GM12892 (cell line): ENCODE results near the gene SH2D3C.

ENCODE experiments used
- POLR2A ChIP-seq: IDR thresholded peaks from 2 replicates; pipeline ENCODE4 v1.6.1; 2011; ENCODE audit warnings: low read depth, low read length, control low read depth
- POLR2AphosphoS5 ChIP-seq: IDR thresholded peaks from 2 replicates; pipeline ENCODE4 v1.6.1; 2011; ENCODE audit warnings: low read depth, low read length, control low read depth
- TAF1 ChIP-seq: IDR thresholded peaks from 2 replicates; pipeline ENCODE4 v1.6.1; 2011; ENCODE audit warnings: low read depth, mild to moderate bottlenecking, control low read depth, low read length, borderline replicate concordance

DNA sequence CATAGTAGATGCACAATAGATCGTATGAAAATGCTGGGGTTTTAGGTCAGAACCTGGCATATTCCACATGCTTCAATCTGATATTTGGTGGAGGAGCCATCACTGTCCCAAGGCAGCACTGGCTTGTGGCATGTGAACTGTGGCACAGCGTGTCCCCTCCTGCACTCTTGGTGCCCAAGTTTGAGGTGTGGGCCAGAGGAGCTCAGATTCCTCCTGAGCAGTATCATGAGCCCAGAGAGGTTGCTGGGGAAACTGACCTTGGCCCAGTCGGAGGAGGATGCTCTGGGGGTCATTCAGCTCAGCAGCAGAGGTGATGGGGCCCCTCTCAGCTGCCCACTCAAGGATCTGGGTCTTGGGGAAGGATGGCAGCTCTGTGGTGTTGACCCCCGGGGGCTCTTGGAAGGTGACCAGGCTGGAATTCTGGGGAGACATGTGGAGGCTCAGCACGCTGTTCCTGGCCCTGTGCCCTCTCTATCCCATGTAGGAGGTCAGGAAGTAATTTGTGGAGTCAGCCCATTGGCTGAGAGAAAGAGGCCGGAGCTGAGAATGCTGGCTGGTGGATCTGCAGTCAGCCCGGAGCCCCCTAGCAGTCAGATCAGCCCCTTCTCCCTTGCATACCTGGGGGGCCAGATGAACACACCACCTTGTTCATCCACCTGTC is 47.9 kb upstream of the SH2D3C start:
- TF ChIP-seq POLR2A = no peak
- TF ChIP-seq POLR2AphosphoS5 = no peak
- TF ChIP-seq TAF1 = no peak
